Stimulated activated CD8-positive, alpha-beta memory T cell treated with anti-CD3 and anti-CD28 coated beads, Interleukin-15, amount 100 ng/mL, for 1 hour (primary cell): ENCODE results near the gene NDST3.

Experiments used
- DNase-seq: peaks from one replicate; pipeline ENCODE4 v3.0.0-alpha.2; 2020; ENCODE audit warnings: low read depth

NDST3 gene

DNA sequence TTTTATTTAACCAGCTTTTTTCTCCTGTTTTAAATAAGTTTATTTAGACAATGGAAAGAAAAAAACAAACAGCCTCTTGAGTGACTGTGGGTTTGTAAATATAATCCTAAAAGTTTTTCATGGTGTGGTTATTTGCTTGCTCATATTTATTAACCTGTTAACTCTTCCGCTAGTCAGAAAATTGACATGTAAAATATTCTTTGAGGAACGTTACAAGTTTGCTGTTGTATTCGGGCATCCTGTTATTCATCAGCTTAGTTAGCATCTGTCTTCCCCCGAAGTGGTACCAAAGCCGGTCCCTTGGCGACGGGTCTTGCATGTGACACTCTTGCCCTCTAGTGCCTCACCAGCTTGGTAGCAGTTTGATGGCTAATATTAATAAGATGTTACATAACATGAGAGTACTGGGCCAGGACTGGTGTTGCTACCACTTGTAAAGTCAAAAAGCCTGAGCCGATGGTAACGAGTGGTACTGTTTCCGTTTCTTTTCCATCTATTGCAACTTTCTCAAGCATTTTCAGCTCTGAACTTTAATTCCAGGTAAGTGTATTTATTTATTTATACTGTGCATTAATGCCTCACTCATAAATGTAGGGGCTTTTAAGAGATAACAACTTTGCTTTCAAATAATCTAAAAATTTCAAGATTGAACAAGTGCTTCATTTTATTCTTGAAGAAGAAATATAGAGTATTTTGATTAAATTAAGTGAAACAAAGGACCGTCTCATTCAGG lies at the start of gene NDST3:
NDST3 (plus strand) TSS at position 434 of the 733 bp plus-strand sequence. CDS start 19,425 bp downstream, outside the sequence.
- DNase-seq = no peak

- DNase-seq = no peak
These were observed 48.0 kb upstream of the NDST3 start for GRCh38 chr4:117986321-117986720.

GRCh38 chr4:117987464-117987863 lies 46.8 kb upstream of the NDST3 start:
- DNase-seq = no peak

DNA sequence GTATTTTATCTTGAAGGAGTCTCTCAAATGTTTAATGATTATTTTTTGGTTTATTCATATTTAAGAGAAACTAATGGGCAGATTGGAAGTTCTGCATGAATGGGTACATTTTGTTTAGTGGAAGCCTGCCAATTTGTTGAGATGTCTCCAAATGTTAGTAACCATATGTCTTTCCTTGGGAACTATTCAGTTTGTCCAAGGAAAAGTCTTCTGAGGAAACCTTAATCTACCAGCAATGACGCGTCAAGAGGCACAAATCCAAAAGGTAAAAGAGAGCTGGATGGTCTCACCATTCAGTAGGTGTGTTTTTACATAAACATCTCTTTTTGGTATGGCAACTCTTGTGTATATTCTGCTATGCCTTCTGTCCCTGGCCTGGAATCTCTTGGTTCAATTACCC lies 37.4 kb upstream of the NDST3 start:
- no peak for DNase-seq

- DNase-seq = no peak
These were observed 30.2 kb upstream of the NDST3 start for GRCh38 chr4:118004088-118004487.

GRCh38 chr4:118005883-118006282 lies 28.4 kb upstream of the NDST3 start:
- DNase-seq = no peak

GRCh38 chr4:118012142-118012541 lies 22.1 kb upstream of the NDST3 start:
- no peak for DNase-seq

GRCh38 chr4:118014831-118015230 lies 19.5 kb upstream of the NDST3 start:
- DNase-seq = no peak

- no peak for DNase-seq
These were observed 15.7 kb upstream of the NDST3 start for GRCh38 chr4:118018381-118019145.

DNA sequence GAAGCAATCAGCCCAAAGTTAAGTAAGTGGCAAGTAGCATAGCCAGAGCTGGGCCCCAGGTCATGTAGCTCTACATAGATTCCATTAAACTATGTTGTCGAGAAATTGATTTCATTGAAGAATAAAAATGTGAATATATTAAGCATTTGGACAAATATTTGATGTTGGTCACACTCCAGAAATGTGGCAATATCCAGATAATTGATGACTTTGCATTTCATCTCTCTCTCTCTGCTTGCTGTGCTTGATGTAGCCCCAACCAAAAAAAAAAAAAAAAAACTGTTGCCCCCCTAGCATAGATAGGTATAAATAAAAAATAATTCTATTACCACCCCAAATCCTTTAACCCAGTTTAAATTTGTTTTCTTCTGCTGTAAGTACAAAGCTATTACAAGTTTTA lies 7.5 kb upstream of the NDST3 start:
- no peak for DNase-seq

DNA sequence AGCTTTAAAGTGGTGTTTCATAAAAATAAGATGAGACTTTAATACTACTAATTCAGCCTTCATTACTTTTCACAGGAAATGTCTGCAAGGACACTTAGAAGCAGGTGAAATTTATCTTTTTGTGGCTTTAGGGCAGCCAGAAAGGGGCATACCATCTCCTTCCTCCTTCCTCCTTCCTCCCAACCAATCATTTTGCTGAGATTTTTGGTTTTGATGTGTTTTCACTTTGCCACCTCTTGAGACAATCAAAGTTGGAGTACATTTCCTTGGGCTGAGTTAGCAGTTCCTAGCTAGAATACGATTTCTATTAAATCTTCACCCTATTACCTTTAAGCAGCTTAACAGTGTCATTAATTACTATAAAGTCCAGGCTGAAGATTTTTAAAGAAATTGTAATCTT lies 5.1 kb upstream of the NDST3 start:
- DNase-seq = no peak

- no peak for DNase-seq
These were observed 1.6 kb upstream of the NDST3 start for GRCh38 chr4:118032691-118033090.

- DNase-seq = no peak
These were observed 886 bp upstream of the NDST3 start for GRCh38 chr4:118033148-118034052.

GRCh38 chr4:118035309-118035708 lies 1.0 kb downstream of the NDST3 start:
- DNase-seq = no peak

GRCh38 chr4:118036336-118036735 lies 2.0 kb downstream of the NDST3 start:
- DNase-seq = no peak

DNA sequence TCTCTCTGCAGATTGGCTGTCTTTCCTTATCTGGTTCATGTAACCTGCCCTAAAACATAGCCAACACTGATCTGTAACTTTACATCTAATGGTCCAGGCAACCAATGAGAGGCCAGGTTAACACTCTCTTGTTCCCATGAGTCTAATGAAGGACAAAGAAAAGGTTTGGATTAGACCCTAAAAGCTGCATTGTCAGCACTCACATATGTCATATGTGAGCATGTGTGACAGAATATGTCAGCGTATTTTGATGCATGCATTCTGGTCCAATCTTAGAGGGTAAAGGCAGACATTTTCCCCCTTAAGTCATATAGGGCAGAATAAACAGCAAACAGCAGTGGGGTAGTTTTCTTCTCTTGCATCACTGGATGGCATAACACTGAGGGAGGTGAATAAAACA lies 3.7 kb downstream of the NDST3 start:
- DNase-seq = no peak

DNA sequence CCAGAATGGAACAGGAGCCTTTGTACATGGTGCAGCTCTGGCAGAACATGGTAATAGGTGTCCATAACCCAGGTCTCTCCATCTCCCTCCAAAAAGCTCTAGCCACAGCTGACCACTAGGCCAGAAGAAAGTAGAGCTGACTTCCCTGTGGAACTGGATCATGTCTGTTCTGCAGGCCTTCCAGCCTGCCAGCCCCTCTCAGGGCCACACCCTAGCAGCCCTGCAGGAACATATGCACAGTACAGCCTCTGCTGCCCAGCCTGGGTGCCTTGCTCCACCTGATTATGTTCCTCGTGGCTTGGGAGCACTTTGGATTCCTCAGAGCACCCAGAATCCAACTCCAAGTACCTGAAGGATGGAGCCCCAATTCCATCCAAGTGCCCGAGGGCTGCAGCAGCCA lies 12.0 kb downstream of the NDST3 start:
- DNase-seq = no peak

DNA sequence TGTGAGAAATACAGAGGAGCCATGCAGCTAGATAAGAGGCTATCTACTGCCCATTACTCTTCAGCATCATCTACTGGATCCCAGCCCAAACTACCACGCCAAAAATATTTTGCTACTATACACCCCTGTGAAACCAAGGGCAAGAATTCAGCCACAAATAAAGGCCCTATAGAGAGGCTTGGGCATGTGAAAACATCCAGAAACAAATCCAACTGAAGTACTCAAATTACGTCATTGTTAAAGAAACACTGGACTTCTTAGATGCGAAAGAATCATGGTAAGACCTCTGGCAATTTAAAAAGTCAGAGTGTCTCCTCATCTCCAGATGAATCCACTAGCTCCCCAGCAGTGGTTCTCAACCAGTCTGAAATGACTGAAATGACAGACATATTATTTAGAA lies 12.8 kb downstream of the NDST3 start:
- no peak for DNase-seq

GRCh38 chr4:118058955-118059354 lies 24.7 kb downstream of the NDST3 start:
- DNase-seq = no peak

- no peak for DNase-seq
These were observed 25.1 kb downstream of the NDST3 start for GRCh38 chr4:118059397-118059796.

GRCh38 chr4:118076958-118077766 lies 42.9 kb downstream of the NDST3 start:
- no peak for DNase-seq

GRCh38 chr4:118077767-118078105 lies 43.5 kb downstream of the NDST3 start:
- no peak for DNase-seq
